Renal cortical epithelial cell (primary cell): ENCODE data around the gene MYH9. TPM values are rescaled to one million over a fixed set of nuclear protein-coding genes. Genes with fewer than 3 reads are reported as not detected.

Experiments used
- total RNA-seq: library from RNA; depleted of rRNA; stranded (reverse); fragments of >200 nt; gene quantifications from 2 replicates; pipeline ENCODE4 v1.2.3, GENCODE V29; 2014

Gene MYH9
- total RNA-seq, 1 donor from 2014 or later = 1,268 TPM

Other genes with a start within 250 kb of the MYH9 start
- 4.0 and 10.4 TPM in 2 replicates for gene APOL3, start 227.2 kb downstream of the MYH9 start, total RNA-seq
- not detected in 2 replicates for gene APOL4, start 186.2 kb downstream of the MYH9 start, total RNA-seq
- 154 and 157 TPM in 2 replicates for gene APOL2, start 148.4 kb downstream of the MYH9 start, total RNA-seq
- 155 and 247 TPM in 2 replicates for gene APOL1, start 134.8 kb downstream of the MYH9 start, total RNA-seq
- gene TXN2, start 93.7 kb upstream of the MYH9 start, total RNA-seq = 14.8 and 30.1 TPM in 2 replicates
- gene FOXRED2, start 119.1 kb upstream of the MYH9 start, total RNA-seq = 1.7 and 8.0 TPM in 2 replicates
- gene EIF3D, start 141.2 kb upstream of the MYH9 start, total RNA-seq = 438 and 738 TPM in 2 replicates